ENCODE data around the gene B3GNT8.

GRCh38 chr19:41433171-41433570 is 6.0 kb upstream of the B3GNT8 start:
- no peak for TF ChIP-seq CTCF (conservative IDR thresholded peaks at IDR 0.05)
- no peak for TF ChIP-seq ZFX (IDR thresholded peaks at IDR 0.05)
